Peyer's patch (tissue), 4 donors: ENCODE results near the gene OSBPL10.

Source experiments
- POLR2A ChIP-seq, 2 donors: fragments of 450-650 bp; IDR thresholded peaks; one replicate each; pipeline ENCODE4 v1.5.1; 2017; ENCODE audit warnings: antibody characterized with exemption in 2 of 2, mild to moderate bottlenecking in 2 of 2, moderate library complexity in 2 of 2
- TF ChIP-seq, protein P1 (sequence below), 6 experiments: fragments of 450-650 bp in 4 of 6; fragments of 200-600 bp in 2 of 6; sonication (generic) in 1 of 6; IDR thresholded peaks; one replicate each; pipeline ENCODE4 v1.5.1; 2017 to 2019; ENCODE audit warnings: antibody characterized with exemption in 6 of 6, mild to moderate bottlenecking in 3 of 6, moderate library complexity in 1 of 6

GRCh38 chr3:31971607-31972006 lies 9.5 kb downstream of the OSBPL10 start:
- TF ChIP-seq, protein P1, sequence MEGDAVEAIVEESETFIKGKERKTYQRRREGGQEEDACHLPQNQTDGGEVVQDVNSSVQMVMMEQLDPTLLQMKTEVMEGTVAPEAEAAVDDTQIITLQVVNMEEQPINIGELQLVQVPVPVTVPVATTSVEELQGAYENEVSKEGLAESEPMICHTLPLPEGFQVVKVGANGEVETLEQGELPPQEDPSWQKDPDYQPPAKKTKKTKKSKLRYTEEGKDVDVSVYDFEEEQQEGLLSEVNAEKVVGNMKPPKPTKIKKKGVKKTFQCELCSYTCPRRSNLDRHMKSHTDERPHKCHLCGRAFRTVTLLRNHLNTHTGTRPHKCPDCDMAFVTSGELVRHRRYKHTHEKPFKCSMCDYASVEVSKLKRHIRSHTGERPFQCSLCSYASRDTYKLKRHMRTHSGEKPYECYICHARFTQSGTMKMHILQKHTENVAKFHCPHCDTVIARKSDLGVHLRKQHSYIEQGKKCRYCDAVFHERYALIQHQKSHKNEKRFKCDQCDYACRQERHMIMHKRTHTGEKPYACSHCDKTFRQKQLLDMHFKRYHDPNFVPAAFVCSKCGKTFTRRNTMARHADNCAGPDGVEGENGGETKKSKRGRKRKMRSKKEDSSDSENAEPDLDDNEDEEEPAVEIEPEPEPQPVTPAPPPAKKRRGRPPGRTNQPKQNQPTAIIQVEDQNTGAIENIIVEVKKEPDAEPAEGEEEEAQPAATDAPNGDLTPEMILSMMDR (IDR thresholded peaks at IDR 0.05), result no peak
- TF ChIP-seq POLR2A (IDR thresholded peaks at IDR 0.05), result no peak
